ENCODE measurements around the gene CTSF.

GRCh38 chr11:66542362-66542761, 26.0 kb downstream of the CTSF start:
- no peak for TF ChIP-seq POLR2A (IDR thresholded peaks at IDR 0.05)
- TF ChIP-seq, protein P1, sequence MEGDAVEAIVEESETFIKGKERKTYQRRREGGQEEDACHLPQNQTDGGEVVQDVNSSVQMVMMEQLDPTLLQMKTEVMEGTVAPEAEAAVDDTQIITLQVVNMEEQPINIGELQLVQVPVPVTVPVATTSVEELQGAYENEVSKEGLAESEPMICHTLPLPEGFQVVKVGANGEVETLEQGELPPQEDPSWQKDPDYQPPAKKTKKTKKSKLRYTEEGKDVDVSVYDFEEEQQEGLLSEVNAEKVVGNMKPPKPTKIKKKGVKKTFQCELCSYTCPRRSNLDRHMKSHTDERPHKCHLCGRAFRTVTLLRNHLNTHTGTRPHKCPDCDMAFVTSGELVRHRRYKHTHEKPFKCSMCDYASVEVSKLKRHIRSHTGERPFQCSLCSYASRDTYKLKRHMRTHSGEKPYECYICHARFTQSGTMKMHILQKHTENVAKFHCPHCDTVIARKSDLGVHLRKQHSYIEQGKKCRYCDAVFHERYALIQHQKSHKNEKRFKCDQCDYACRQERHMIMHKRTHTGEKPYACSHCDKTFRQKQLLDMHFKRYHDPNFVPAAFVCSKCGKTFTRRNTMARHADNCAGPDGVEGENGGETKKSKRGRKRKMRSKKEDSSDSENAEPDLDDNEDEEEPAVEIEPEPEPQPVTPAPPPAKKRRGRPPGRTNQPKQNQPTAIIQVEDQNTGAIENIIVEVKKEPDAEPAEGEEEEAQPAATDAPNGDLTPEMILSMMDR (IDR thresholded peaks at IDR 0.05) = no peak
